SKM-1 treated with dmso at 0.1 percent for 144 hours (cell line): ENCODE measurements around the gene ECHS1.
A peak's percentile ranks its signal among the peaks of the same experiment; 100 is the strongest.
"Not testable (repeated sequence)": the region's sequence is repeated elsewhere in the genome, so short reads cannot be mapped to it uniquely, and the experiment has no call there.

Experiments used
- DNase-seq: peaks from one replicate; lab custom pipeline; 2025; ENCODE audit not compliant: unreplicated experiment; lab: John Stamatoyannopoulos, UW

Gene ECHS1

DNA sequence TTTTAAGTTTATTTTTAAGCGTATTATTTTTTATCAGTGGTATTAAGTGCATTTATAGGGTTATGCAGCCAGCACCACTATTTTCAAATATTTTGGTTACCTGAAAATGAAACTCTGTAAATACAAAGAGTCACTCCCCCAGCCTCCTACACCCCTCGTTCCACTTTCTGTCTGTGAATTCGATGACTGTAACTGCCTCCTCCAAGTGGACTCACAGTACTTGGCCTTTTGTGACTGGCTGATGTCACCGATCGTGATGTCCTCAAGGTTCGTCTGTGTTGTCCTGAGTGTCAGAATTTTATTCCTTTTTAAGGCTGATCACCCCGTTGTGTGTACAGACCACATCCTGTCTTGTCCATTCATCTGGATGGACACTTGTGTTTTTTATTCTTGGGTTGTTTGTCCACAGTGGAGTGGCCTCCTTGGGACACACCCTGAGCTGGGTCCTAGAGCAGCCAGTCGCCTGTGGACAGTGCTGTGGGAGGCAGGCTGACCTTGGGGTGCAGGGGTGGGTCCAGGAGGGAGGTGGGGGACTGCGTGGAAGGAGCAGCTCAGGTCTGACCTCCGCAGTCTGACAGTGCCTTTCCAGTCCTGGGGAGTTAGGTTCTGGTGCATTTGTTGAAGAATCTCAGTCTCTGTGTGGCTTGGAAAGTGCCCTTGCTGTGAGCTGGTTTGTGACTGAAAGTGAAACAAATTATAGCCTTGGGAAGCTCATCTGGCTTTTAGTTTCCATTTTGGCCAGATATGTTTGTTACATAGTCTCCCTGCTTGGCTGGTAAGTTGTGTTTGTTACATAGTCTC lies 27.7 kb upstream of the ECHS1 start:
- no peak for DNase-seq

DNA sequence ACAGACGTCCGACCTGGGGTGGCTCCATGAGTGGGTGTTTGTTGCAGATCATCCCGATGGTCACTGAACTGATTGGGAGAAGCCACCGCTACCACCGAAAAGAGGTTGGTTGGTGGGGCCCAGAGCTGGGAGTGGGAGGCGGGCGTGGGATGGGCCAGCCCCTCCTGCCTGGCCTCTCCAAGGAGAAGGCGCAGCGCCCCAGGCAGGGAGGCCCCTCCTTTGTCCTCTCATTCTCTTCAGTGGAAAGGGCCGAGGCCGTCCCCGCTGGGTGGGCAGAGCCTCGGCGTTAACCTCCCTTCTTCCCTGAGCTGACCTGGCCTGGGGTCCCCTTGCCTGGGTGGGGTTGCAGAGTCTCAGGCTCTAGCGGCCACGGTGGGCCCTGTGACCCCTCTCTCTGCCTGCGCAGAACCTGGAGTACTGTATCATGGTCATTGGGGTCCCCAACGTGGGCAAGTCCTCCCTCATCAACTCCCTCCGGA lies 26.0 kb upstream of the ECHS1 start:
- DNase-seq: no peak

DNA sequence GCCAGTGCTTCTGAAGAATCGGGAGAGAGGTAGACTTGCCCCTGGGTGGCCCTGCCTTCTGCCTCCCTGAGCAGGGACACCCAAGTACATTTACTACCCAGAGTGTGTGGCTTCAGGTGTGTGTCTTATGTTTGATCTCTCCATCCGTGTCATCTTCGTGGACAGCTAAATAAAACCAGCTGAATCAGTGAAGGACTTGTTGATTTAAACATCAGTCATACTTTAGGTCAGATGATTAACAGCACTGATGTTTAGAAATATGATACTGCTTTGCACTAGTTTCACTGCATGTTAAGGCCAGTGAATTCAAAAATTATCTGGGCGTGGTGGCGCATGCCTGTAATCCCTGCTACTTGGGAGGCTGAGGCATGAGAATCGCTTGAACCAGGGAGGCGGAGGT lies 24.8 kb upstream of the ECHS1 start:
- DNase-seq: no peak

DNA sequence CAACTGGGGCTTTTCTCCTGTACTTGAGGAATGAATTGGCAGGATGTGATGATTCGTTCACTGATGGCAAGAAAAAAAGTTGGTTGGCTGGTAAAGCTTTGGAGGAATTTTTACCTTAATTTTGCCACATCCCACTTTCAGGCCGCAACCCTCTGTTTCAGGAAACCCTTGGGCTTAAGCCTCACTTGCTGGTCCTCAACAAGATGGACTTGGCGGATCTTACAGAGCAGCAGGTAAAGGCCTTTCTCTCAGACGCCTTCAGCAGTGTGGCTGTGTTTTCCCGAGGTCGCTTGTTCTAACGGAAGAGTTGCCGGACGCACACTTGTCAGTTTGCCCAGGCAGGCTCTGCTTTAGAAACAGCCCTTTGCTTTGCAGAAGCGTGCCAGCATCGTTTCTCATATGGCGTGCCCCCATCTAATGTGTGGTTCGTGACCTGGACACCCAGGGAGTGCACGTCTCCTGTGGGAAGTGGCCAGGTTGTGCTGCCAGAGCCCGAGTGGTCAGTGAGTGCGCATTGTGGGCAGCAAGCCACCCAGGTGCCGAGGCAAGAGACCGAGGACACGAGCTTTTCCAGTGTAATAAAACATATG lies 23.0 kb upstream of the ECHS1 start:
- no peak for DNase-seq

DNA sequence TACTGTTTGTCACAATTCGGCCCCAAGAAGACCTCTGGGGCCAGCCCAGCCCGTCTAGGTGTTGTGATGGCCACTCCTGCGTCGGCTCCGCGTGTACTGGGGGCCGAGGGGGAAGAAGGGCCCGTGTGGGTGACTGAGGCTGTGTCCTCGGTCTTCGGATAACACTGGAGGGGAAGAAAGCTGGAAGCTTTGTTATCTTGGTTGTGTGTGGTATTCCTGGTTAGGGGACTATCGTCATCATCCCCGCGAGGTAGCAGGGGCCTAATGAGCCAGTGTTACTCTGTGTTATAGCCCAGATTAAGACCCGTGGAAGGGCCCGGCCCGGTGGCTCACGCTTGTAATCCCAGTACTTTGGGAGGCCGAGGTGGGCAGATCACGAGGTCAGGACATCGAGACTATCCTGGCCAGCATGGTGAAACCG lies 21.7 kb upstream of the ECHS1 start:
- DNase-seq: no peak

DNA sequence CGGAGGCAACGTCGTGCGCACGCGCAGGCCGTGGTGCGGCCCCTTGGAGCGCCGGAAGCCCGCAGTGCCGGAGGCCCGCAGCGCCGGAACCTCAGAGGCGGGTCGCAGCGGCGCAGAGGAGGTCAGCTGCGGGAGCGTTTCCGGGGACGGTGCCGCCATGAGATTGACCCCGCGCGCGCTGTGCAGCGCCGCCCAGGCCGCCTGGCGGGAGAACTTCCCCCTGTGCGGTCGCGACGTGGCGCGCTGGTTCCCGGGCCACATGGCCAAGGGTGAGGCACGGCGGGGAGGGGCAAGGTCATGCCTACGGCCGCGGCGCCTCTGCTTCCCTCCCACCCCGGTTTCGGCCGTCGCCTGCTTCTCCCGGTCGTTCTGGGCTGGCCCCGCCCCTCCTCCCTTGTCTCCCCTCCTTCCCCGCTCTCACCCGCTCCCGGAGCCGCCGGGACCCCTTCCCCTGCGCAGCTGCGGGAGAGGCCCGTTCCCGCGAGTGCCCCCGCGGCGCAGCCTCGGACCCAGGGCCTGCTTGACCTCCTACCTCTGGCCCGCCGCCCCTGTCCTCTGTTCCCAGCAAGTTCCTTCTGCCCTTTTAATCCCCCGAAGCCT lies 21.0 kb upstream of the ECHS1 start, which contains the start of gene MTG1:
Gene MTG1 (plus strand): TSS at position 94 of the 600 bp plus-strand sequence. CDS start 64 bp downstream, at position 158.
- DNase-seq: peak; percentile 95

DNA sequence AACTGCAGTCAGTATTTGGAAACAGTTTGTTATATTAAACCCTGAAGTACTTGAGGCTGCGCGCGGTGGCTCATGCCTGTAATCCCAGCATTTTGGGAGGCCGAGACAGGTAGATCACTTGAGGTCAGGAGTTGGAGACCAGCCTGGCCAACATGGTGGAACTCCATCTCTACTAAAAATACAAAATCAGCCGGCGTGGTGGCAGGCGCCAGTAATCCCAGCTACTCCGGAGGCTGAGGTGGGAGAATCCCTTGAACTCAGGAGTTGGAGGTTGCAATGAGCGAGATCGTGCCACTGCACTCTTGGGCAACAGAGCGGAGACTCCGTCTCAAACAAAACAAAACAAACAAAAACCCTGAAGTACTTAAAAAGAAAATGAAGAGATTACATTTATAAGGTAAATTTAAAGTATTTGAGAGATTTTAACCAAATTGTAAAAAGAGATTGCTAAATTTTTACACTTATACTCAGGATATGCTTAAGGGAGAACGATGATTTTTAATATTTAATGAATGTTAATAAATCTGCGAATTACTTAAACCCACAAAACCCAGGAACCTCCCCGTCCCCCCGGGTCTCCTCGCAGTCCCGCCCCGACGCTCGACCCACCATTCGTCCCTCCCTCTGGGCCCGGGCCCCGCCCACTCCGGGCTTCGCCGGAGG lies 20.4 kb upstream of the ECHS1 start:
- no peak for DNase-seq

DNA sequence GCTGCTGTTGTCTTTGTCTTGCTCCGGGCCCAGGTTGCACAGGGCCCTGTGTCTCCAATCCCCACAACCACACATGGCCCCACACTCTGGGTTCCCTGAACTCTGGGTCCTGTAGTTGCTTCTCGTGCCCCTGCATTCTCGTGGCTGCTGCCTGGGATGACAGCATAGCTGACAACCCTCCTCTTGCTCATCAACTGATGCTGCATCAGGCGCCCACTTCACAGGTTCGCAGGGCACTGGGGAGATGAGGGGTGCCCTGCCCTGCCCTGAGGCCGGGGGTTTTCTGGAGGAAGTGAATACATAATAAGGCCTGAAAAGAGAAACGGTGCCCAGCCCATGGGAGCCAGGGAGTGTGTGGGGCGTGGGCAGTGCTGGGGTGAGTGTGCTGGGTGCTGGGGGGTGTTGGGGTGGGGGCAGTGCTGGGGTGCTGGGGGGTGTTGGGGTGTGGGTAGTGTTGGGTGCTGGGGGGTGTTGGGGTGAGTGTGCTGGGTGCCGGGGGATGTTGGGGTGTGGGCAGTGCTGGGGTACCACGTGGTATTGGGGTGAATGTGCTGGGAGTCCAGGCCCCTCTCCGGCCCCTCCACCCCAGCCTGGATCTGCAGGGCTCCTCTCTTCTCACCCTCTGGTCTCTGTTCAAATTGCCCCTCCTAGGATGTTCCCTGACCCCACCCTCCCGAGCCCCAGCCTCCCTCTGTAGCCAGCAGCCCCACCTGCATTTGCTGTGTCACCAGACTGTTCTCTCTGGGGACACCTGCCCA lies 18.8 kb upstream of the ECHS1 start:
- DNase-seq: no peak

DNA sequence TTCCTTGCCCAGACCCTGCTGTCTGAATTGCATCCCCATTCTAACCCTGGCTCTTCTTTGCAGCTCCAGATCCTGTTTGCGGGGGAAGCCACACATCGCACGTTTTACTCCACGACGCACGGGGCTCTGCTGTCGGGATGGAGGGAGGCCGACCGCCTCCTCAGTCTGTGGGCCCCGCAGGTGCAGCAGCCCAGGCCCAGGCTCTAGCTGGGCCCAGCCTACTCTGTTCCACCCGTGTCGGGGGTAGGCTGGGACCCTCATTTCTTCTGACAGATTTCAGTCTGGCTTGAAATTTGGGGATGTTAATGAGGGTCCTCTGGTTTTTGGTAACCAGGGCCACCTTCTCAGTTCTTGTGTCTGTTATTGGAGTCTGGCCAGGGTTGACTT lies 18.1 kb upstream of the ECHS1 start:
- no peak for DNase-seq

DNA sequence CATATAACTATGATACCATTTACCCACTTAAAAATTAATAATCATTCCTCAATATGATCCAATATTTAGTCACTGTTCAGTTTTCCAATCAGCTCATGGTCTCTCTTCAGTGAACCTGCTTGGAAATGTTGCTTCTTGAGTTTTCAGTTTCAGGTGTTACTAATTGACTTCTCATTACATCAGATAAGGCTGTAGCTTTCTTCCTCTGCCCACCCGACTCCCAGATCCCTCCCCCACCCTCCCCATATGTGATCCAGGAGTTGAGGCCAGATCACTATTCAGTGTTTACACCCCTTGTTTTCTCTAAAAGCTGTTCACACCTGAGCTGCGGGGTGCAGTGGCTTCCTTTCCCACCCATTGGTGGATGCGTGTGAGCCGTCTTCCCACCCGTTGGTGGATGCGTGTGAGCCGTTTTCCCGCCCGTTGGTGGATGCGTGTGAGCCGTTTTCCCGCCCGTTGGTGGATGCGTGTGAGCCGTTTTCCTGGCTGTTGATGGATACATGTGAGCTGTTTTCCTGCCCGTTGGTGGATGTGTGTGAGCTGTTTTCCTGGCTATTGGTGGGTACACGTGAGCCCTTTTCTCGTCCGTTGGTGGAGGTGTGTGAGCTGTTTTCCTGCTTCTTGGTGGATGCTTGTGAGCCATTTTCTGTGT lies 17.6 kb upstream of the ECHS1 start:
- DNase-seq: no peak

DNA sequence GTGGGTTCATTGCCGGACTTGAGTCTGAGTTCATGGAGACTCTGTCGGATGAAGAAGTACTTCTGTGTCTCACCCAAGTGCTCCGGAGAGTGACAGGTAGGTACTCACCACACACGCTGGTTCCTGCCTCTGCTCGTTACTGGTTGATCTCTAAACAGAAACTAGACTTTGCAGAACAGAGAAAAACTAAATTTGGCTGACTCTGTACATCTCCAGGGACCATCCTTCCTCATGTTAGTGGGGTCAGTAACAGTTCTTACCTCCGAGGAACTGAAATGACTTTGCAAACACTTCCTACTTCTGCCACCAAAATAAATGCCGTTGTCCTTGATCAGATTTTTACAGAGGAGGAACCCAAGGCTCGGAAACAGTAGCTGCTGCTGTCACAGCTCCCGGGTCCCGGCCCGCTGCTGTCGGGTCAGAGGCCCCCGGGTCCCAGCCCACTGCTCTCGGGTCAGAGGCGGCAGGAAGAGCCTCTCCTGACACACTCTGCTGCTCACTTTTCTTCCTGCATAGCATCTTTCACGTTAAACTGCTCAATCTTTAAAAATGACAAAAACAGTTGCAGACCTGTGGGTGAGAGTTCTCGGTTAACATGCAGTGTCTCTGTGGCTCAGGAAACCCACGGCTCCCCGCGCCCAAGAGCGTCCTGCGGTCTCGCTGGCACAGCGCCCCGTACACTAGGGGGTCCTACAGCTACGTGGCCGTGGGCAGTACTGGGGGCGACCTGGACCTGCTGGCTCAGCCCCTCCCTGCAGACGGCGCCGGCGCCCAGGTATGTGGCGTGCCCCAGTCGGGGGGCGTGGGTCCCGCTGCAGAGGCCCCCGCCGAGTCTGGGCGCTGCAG lies 16.0 kb upstream of the ECHS1 start:
- peak; percentile 31 for DNase-seq

DNA sequence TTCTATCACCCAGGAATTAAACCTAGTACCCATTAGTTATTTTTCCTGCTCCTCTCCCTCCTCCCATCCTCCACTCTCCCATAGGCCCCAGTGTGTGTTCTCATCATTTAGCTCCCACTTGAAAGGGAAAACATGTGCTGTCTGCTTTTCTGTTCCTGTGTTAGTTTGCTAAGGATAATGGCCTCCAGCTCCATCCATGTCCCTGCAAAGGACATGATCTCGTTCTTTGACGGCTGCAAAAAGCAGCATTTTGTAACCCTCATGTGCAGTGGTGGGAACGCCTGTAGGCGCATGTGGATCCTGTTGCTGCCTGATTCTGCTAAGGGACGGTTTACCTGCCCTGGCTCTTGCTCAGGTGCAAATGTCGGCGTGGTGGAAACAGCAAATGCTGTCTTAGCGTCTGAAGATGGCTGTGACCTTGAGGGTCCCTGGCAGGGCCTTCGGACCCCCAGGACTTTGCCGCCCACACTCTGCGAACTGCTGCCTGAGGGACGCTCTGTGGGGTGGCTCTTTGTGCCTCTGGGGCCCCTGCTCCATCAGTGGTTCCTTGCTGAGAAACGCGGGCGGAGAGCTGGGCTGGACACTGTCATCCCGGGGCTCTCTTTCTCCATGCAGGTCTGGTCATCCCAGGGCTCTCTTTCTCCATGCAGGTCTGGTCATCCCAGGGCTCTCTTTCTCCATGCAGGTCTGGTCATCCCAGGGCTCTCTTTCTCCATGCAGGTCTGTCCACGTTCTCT lies 15.2 kb upstream of the ECHS1 start:
- peak; percentile 2 for DNase-seq

DNA sequence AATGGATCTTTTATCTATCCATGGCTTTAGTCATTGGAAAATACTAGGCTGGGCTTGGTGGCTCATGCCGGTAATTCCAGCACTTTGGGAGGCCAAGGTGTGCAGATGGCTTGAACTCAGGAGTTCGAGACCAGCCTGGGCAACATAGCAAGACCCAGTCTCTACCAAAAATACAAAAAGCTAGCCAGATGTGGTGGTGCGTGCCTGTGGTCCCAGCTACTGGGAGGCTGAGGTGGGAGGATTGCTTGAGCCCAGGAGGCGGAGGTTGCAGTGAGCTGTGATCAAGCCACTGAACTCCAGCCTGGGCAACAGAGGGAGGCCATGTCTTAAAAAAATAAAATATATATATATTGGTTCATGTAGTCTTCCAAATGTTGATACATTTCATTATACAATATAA lies 13.8 kb upstream of the ECHS1 start:
- DNase-seq: not testable (repeated sequence)

DNA sequence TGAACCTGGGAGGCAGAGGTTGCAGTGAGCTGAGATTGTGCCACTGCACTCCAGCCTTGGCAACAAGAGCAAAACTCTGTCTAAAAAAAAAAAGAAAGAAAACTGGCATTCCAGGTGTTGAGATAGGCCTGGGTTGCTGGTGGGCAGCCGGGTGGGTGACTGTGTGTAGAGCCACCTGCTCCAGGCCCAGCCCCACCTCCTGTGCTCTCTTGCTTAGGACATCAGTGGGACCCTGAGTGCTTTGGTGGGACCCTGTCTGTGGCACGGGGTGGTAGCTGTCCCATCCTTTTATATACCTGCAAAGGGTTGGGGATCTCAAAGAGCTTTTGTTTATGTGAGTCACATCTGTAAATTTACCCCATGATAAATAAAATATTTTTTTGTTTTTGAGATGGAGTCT lies 12.1 kb upstream of the ECHS1 start:
- DNase-seq: no peak

DNA sequence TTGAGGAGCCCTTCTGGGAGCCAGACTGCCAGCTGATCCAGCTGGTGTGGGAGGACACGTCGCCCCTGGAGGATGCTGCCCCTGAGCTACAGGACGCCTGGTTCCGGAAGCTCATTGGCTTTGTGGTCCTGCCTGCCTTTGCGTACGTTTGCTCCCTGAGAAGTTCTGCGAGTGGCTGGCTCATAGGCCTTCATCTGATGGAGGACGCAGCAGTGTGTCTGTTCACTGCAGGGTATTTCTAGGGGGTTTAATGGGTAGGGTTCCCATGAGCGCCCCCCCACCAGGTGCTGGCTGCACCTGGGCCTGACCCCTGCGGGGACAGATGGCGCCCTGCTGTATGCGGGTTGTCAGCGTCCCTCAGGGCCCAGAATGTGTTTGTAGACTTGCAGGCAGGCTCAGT lies 10.9 kb upstream of the ECHS1 start:
- DNase-seq: no peak

DNA sequence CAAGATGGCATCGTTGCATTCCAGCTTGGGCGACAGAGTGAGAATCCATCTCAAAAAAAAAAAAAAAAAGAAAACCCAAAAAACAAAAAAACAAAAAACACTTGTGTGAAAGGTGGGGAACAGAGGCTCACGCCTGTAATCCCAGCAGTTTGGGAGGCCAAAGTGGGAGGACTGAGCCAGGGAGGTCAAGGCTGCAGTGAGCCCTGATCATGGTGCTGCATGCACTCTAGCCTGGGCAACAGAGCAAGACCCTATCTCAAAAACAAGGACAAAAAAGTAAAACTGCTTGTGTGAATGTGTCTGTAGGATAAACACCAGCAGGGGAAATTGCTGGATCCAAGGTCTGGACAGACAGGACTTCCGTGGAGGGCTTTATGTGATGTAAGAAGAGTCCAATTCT lies 10.4 kb upstream of the ECHS1 start:
- DNase-seq: no peak

DNA sequence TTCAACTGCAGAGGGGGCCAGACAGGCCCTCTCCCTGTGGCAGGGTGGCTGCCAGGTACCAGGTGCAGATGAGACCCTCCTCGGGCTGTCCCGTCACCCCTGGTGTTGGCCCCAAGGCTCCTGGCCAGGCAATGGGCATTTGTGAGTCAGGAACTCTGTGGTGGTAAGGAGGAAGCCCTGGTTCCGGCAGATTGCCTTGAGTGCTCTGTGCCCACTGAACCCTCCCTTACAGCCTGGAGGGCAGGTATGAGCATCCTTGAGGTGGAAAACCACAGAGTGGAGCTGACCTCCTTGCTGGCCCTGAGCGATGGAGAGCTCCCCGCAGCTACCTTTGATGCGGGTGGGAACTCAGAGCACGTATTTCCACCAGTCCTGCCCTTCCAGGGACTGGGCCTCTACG lies 7.9 kb upstream of the ECHS1 start:
- DNase-seq: no peak

DNA sequence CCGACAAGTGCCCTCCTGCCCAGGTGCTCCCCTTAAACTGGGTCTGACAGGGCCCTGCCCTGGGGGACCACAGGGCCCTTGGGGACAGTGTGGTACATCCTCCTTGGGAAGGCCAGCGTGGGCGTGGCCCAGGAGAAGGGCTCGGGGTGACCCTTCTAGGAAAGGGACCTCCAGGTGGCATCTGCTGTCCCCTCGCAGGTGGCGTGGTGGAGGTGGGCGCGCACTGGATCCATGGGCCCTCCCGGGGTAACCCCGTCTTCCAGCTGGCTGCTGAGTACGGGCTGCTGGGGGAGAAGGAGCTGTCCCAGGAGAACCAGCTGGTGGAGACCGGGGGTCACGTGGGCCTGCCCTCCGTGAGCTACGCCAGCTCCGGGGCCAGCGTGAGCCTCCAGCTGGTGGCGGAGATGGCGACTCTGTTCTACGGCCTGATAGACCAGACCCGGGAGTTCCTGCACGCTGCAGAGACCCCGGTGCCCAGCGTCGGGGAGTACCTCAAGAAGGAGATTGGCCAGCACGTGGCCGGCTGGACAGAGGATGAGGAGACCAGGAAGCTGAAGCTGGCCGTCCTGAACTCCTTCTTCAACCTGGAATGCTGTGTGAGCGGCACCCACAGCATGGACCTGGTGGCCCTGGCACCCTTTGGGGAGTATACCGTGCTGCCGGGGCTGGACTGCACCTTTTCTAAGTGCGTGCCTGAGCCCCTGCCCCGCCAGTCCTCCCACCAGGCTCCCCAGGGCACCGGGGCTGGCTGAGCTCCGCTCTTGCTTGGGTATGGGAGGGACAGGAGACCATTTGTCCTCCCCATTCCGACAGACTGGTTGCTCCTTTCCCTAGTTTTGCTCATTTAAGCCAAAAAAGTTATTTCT lies 6.9 kb upstream of the ECHS1 start:
- DNase-seq: no peak
